Activated T-cell treated with anti-CD3 and anti-CD28 coated beads for 1 hour (primary cell): ENCODE results near the gene CORO1C.

Source experiments
- DNase-seq: peaks from one replicate; pipeline ENCODE4 v3.0.0-alpha.2; 2020; ENCODE audit warnings: low read depth

The CORO1C gene

GRCh38 chr12:108599541-108599940 lies 131.8 kb downstream of the CORO1C start:
- no peak for DNase-seq

- no peak for DNase-seq
Observed at GRCh38 chr12:108598553-108599250, 132.6 kb downstream of the CORO1C start.

GRCh38 chr12:108597559-108598471 lies 133.5 kb downstream of the CORO1C start, which contains the start of gene TMEM119:
TSS of gene TMEM119 (minus strand) at chr12:108598084. CDS start at chr12:108592383, 5,701 bp downstream.
- DNase-seq = no peak

GRCh38 chr12:108596854-108597558 lies 134.3 kb downstream of the CORO1C start:
- no peak for DNase-seq

GRCh38 chr12:108595711-108596647 lies 135.3 kb downstream of the CORO1C start:
- no peak for DNase-seq
